ENCODE data around the gene TAS2R31. TPM values are rescaled to one million over a fixed set of nuclear protein-coding genes. Genes with fewer than 3 reads are reported as not detected.

TAS2R31 gene, protein sequence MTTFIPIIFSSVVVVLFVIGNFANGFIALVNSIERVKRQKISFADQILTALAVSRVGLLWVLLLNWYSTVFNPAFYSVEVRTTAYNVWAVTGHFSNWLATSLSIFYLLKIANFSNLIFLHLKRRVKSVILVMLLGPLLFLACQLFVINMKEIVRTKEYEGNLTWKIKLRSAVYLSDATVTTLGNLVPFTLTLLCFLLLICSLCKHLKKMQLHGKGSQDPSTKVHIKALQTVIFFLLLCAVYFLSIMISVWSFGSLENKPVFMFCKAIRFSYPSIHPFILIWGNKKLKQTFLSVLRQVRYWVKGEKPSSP
- 5.7 TPM for total RNA-seq (ENCODE audit: unreplicated experiment)
- long read RNA-seq: 0 reads

DNA sequence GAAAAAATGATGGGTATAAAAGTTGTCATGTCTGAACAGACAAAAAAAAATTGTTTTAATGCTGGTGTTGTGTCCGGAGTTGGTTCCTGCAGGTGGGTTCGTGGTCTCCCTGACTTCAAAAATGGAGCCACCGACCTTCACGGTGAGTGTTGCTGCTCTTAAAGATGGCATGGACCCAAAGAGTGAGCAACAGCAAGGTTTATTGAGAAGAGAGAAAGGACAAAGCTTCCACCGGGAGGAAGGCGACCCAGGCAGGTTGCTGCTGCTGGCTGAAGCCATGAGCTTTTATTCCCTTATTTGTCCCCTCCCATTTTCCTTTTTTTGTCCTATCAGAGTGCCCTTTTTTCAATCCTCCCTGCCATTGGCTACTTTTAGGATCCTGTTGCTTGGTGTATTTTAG is at the start of gene TAS2R31:
Gene TAS2R31 (minus strand): TSS at position 101 of the 400 bp plus-strand sequence. CDS start 72 bp downstream, at position 29.
- Mint-ChIP-seq H3K27me3 (ENCODE audit: unreplicated experiment) (no peaks in the 10 kb centered on the region), H3K36me3 (ENCODE audit: unreplicated experiment) (no peaks in the 10 kb centered on the region), H3K9me3 (ENCODE audit: unreplicated experiment) (no peaks in the 10 kb centered on the region), H3K4me3 (ENCODE audit: unreplicated experiment) (no peak within 1 kb of the TSS), H3K27ac (ENCODE audit: unreplicated experiment) (no peak within 1 kb of the TSS), H3K4me1 (ENCODE audit: low read depth, unreplicated experiment) (no peaks in the 10 kb centered on the region)
- no peak for DNase-seq
- TF ChIP-seq, protein P1, sequence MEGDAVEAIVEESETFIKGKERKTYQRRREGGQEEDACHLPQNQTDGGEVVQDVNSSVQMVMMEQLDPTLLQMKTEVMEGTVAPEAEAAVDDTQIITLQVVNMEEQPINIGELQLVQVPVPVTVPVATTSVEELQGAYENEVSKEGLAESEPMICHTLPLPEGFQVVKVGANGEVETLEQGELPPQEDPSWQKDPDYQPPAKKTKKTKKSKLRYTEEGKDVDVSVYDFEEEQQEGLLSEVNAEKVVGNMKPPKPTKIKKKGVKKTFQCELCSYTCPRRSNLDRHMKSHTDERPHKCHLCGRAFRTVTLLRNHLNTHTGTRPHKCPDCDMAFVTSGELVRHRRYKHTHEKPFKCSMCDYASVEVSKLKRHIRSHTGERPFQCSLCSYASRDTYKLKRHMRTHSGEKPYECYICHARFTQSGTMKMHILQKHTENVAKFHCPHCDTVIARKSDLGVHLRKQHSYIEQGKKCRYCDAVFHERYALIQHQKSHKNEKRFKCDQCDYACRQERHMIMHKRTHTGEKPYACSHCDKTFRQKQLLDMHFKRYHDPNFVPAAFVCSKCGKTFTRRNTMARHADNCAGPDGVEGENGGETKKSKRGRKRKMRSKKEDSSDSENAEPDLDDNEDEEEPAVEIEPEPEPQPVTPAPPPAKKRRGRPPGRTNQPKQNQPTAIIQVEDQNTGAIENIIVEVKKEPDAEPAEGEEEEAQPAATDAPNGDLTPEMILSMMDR (IDR thresholded peaks at IDR 0.05; ENCODE audit: partially characterized antibody, unreplicated experiment): no peak

DNA sequence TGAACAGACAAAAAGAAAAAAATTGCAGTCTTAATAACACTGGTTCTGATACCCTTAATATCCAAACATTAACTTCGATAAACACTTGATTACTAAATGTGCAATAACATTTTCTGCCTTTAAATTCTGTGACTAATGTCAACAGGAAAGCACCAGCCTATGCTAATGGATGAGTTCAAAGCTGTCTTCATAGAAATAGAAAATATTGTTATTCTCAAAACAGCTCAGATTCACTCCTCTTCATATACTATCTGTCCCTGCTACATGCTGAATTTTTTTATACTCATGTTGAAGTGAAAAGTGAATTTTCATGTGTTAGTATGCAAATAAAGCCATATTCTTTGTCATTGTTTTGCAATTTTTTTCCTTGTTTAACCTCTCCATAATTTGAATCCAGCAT is 47.0 kb upstream of the TAS2R31 start:
- no peak for DNase-seq
- TF ChIP-seq, protein P1 (IDR thresholded peaks at IDR 0.05; ENCODE audit: partially characterized antibody, unreplicated experiment): no peak
- no peaks in the 10 kb centered on the region for H3K27me3 Mint-ChIP-seq (ENCODE audit: unreplicated experiment)
- no peaks in the 10 kb centered on the region for H3K4me1 Mint-ChIP-seq (ENCODE audit: low read depth, unreplicated experiment)
- no peak overlapping the region for H3K27ac Mint-ChIP-seq (ENCODE audit: unreplicated experiment)
- peaks cover 11% of the 10 kb centered on the region for H3K36me3 Mint-ChIP-seq (ENCODE audit: unreplicated experiment)
- H3K9me3 Mint-ChIP-seq (ENCODE audit: unreplicated experiment): no peaks in the 10 kb centered on the region
- no peak overlapping the region for H3K4me3 Mint-ChIP-seq (ENCODE audit: unreplicated experiment)

DNA sequence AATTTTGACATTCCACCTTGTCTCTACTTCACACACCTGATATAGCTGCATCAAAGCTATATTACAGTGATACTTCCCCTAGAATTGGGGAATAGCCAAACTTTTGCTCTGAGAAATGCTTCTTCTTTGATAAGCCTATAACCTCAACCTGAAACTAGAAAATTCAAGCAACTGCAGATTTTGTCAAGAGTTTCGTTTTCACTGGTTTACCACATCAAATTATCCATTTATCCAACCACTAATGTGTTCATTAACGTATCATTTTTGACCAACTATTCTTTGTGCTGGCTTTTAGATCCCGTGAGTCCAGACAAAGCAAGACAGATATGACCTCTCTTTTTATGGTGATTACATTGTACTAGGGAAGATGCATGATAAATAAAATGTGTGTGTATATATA is 44.4 kb upstream of the TAS2R31 start:
- TF ChIP-seq, protein P1 (IDR thresholded peaks at IDR 0.05; ENCODE audit: partially characterized antibody, unreplicated experiment): no peak
- H3K4me1 Mint-ChIP-seq (ENCODE audit: low read depth, unreplicated experiment): no peaks in the 10 kb centered on the region
- H3K4me3 Mint-ChIP-seq (ENCODE audit: unreplicated experiment): no peak overlapping the region
- no peak overlapping the region for H3K27ac Mint-ChIP-seq (ENCODE audit: unreplicated experiment)
- peaks cover 5% of the 10 kb centered on the region for H3K36me3 Mint-ChIP-seq (ENCODE audit: unreplicated experiment)
- DNase-seq: no peak
- H3K9me3 Mint-ChIP-seq (ENCODE audit: unreplicated experiment): peaks cover 1% of the 10 kb centered on the region
- no peaks in the 10 kb centered on the region for H3K27me3 Mint-ChIP-seq (ENCODE audit: unreplicated experiment)

DNA sequence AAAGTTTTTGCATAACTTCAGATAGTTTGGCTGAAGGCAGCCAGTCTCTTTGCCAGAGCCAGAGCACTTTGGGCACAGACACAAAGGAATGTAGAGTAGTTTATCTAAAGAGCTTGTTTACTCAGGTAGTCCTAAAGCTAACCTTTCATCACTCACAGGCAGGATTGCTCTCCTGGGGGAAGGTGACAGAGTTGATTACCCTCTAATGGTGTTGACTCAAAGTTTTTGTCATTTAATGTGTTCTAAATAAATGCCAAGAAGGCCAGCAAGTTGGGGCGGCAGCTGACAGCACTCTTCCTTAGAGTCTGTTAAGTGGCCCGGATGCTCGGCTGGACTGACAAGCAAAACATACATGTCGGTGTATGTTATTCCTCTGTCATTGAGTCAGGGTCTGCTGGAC is 40.2 kb upstream of the TAS2R31 start:
- no peak overlapping the region for H3K27ac Mint-ChIP-seq (ENCODE audit: unreplicated experiment)
- no peak for DNase-seq
- H3K4me3 Mint-ChIP-seq (ENCODE audit: unreplicated experiment): no peak overlapping the region
- peaks cover 1% of the 10 kb centered on the region for H3K9me3 Mint-ChIP-seq (ENCODE audit: unreplicated experiment)
- TF ChIP-seq, protein P1 (IDR thresholded peaks at IDR 0.05; ENCODE audit: partially characterized antibody, unreplicated experiment): no peak
- H3K4me1 Mint-ChIP-seq (ENCODE audit: low read depth, unreplicated experiment): no peaks in the 10 kb centered on the region
- no peaks in the 10 kb centered on the region for H3K27me3 Mint-ChIP-seq (ENCODE audit: unreplicated experiment)
- H3K36me3 Mint-ChIP-seq (ENCODE audit: unreplicated experiment): no peaks in the 10 kb centered on the region

DNA sequence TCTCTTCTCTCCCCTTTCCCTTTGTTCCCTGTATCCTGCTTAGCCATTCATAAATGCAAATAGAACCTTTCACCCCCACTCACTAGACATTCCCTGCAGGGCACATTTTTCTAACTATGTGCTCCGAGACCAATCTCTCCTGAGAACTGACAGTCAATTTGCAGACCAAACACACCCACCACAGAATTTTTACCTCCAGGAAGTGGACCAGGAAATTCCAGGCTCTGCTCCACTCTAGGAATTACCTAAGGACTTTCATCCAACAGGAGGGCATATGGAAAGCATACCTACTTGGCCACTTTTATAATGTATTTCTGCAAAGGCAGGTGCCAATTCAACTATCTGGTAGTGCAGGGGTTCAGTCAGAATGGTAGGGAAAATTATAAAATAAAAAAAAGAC is 39.8 kb upstream of the TAS2R31 start:
- no peak for DNase-seq
- TF ChIP-seq, protein P1 (IDR thresholded peaks at IDR 0.05; ENCODE audit: partially characterized antibody, unreplicated experiment): no peak
- Mint-ChIP-seq H3K4me1 (ENCODE audit: low read depth, unreplicated experiment) (no peaks in the 10 kb centered on the region), H3K36me3 (ENCODE audit: unreplicated experiment) (no peaks in the 10 kb centered on the region), H3K9me3 (ENCODE audit: unreplicated experiment) (peaks cover 1% of the 10 kb centered on the region), H3K27ac (ENCODE audit: unreplicated experiment) (no peak overlapping the region), H3K27me3 (ENCODE audit: unreplicated experiment) (no peaks in the 10 kb centered on the region), H3K4me3 (ENCODE audit: unreplicated experiment) (no peak overlapping the region)

Data from glutamatergic neuron (in vitro differentiated cells).